Activated CD4-positive, alpha-beta T cell treated with anti-CD3 and anti-CD28 coated beads for 4 hours (primary cell): ENCODE data around the gene CYP4A11.
"Not testable (repeated sequence)": the region's sequence is repeated elsewhere in the genome, so short reads cannot be mapped to it uniquely, and the experiment has no call there.

Experiments
- DNase-seq, 2 donors: peaks; one replicate each; pipeline ENCODE4 v3.0.0-alpha.2; 2020

CYP4A11 gene

GRCh38 chr1:46910790-46911189, 30.5 kb downstream of the CYP4A11 start:
- no peak for DNase-seq

GRCh38 chr1:46903481-46903880, 37.8 kb downstream of the CYP4A11 start:
- DNase-seq: no peak

DNA sequence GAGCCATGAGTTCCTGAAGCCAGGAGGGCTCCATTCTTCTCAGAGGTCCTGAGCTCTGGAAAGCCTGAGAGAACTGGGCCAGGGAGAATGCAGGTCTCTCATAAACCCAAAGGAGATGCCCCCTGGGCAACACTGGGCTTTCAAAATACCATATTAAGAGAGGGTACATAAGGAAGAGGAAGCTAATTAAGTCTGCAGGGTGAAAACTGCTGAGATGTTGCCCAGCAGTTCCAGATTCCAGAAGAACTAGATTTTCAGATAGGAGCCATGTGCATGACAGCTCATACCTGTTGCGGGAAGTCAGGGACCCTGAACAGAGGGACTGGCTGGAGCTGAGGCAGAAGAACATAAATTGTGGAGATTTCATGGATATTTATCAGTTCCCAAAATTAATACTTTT, 40.9 kb downstream of the CYP4A11 start:
- no peak for DNase-seq

DNA sequence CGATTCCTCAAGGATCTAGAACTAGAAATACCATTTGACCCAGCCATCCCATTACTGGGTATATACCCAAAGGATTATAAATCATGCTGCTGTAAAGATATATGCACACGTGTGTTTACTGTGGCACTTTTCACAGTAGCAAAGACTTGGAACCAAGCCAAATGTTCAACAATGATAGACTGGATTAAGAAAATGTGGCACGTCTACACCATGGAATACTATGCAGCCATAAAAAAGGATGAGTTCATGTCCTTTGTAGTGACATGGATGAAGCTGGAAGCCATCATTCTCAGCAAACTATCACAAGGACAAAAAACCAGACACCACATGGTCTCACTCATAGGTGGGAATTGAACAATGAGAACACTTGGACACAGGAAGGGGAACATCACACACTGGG, 59.6 kb downstream of the CYP4A11 start:
- DNase-seq: not testable (repeated sequence)
